IMR-90 (cell line): ENCODE data around the gene TFB2M. TPM values are rescaled to one million over a fixed set of nuclear protein-coding genes. Genes with fewer than 3 reads are reported as not detected.
A peak's percentile ranks its signal among the peaks of the same experiment; 100 is the strongest.

Experiments
- ATAC-seq: fragments of 200-7000 bp; cut with Tn5 transposase; 2 replicates; pipeline ENCODE4 v1.9.1; 2020; ENCODE audit warnings: low read depth, mild to moderate bottlenecking, moderate library complexity
- BruUV-seq: library from RNA; stranded (reverse); fragments of 400-500 nt; replicated peaks from 2 replicates; lab custom pipeline; 2021; lab: Mats Ljungman, UMichigan
- CTCF ChIA-PET: fragments of 300-600 bp; formaldehyde crosslinking; extraction: SDS; loops from one replicate; lab custom pipeline; 2021; ENCODE audit warnings: antibody characterized with exemption; lab: Yijun Ruan, JAX
- POLR2A ChIA-PET: fragments of 300-600 bp; sonication (Branson Sonifier 250); formaldehyde crosslinking; loops from one replicate; lab custom pipeline; 2022; ENCODE audit warnings: antibody characterized with exemption; ENCODE audit not compliant: unreplicated experiment; lab: Charles Lee
- DNase-seq: peaks from one replicate; pipeline ENCODE4 v3.0.0; 2013
- H2AFZ ChIP-seq: replicated peaks from 2 replicates; pipeline ENCODE3; 2013; ENCODE audit warnings: low read length, mild to moderate bottlenecking; ENCODE audit not compliant: poor library complexity
- H2AK5ac ChIP-seq: 2 replicates; pipeline ENCODE4 v1.6.1; 2013; ENCODE audit warnings: low read depth, low read length, inconsistent platforms
- H2AK9ac ChIP-seq: replicated peaks from 2 replicates; pipeline ENCODE3; 2013; ENCODE audit warnings: mild to moderate bottlenecking, low read depth, low read length, moderate library complexity; ENCODE audit not compliant: poor library complexity
- H2BK120ac ChIP-seq: 2 replicates; pipeline ENCODE4 v1.6.1; 2013; ENCODE audit warnings: low read depth, low read length, inconsistent platforms
- H2BK15ac ChIP-seq: 3 replicates; pipeline ENCODE4 v1.6.1; 2013; ENCODE audit warnings: low read depth, low read length, inconsistent platforms
- H2BK20ac ChIP-seq: 2 replicates; pipeline ENCODE4 v1.6.1; 2013; ENCODE audit warnings: low read depth, mild to moderate bottlenecking, inconsistent platforms, low read length, moderate library complexity
- H2BK5ac ChIP-seq: 2 replicates; pipeline ENCODE4 v1.6.1; 2013; ENCODE audit warnings: mild to moderate bottlenecking, low read depth, low read length, inconsistent platforms; ENCODE audit not compliant: poor library complexity, severe bottlenecking
- H3K14ac ChIP-seq: replicated peaks from 2 replicates; pipeline ENCODE4 v1.6.1; 2013; ENCODE audit warnings: low read depth, low read length, inconsistent platforms
- H3K18ac ChIP-seq: 2 replicates; pipeline ENCODE4 v1.6.1; 2013; ENCODE audit warnings: low read depth, low read length, control low read depth
- H3K23ac ChIP-seq: 2 replicates; pipeline ENCODE4 v1.6.1; 2013; ENCODE audit warnings: low read depth, low read length, inconsistent platforms
- H3K27ac ChIP-seq: 2 replicates; pipeline ENCODE4 v1.5.1; 2013; ENCODE audit warnings: mild to moderate bottlenecking, control low read depth, low read length; ENCODE audit not compliant: insufficient read depth
- H3K27me3 ChIP-seq: 2 replicates; pipeline ENCODE4 v1.6.1; 2013; ENCODE audit warnings: low read length; ENCODE audit not compliant: control insufficient read depth, insufficient read depth
- H3K36me3 ChIP-seq: 2 replicates; pipeline ENCODE4 v1.6.1; 2013; ENCODE audit warnings: low read length, mixed read lengths; ENCODE audit not compliant: control insufficient read depth, insufficient read depth
- H3K4ac ChIP-seq: 2 replicates; pipeline ENCODE4 v1.6.1; 2013; ENCODE audit warnings: low read depth, low read length, inconsistent platforms
- H3K4me1 ChIP-seq: 2 replicates; pipeline ENCODE4 v1.6.1; 2013; ENCODE audit warnings: low read length, mixed read lengths; ENCODE audit not compliant: control insufficient read depth, insufficient read depth
- H3K4me2 ChIP-seq: 2 replicates; pipeline ENCODE4 v1.6.1; 2013; ENCODE audit warnings: low read depth, mild to moderate bottlenecking, control low read depth, low read length, moderate library complexity
- H3K4me3 ChIP-seq: 2 replicates; pipeline ENCODE4 v1.5.1; 2013; ENCODE audit warnings: low read depth, mild to moderate bottlenecking, control low read depth, low read length, moderate library complexity; ENCODE audit not compliant: insufficient read depth
- H3K56ac ChIP-seq: 2 replicates; pipeline ENCODE4 v1.6.1; 2013; ENCODE audit warnings: low read length, inconsistent platforms; ENCODE audit not compliant: insufficient read depth; ENCODE audit errors: extremely low read depth
- H3K79me1 ChIP-seq, 2 experiments: 2 replicates each; pipeline ENCODE4 v1.6.1; 2013; ENCODE audit warnings: low read length in 2 of 2, inconsistent platforms in 1 of 2, low read depth in 1 of 2
- H3K9ac ChIP-seq: 2 replicates; pipeline ENCODE4 v1.6.1; 2013; ENCODE audit warnings: low read depth, low read length, control low read depth
- H3K9me1 ChIP-seq: 2 replicates; pipeline ENCODE4 v1.6.1; 2013; ENCODE audit warnings: low read length, inconsistent platforms; ENCODE audit not compliant: insufficient read depth
- H3K9me3 ChIP-seq: 2 replicates; pipeline ENCODE4 v1.6.1; 2013; ENCODE audit warnings: low read length; ENCODE audit not compliant: control insufficient read depth, insufficient read depth
- H4K20me1 ChIP-seq: 2 replicates; pipeline ENCODE4 v1.6.1; 2013; ENCODE audit warnings: low read length, inconsistent platforms; ENCODE audit not compliant: insufficient read depth
- H4K5ac ChIP-seq: 2 replicates; pipeline ENCODE4 v1.6.1; 2013; ENCODE audit warnings: mild to moderate bottlenecking, low read depth, low read length, control low read depth
- H4K8ac ChIP-seq, 2 experiments: 2 replicates each; pipeline ENCODE4 v1.6.1; 2013; ENCODE audit warnings: low read depth in 2 of 2, low read length in 2 of 2, control low read depth in 1 of 2, inconsistent platforms in 1 of 2
- H4K91ac ChIP-seq: 2 replicates; pipeline ENCODE4 v1.6.1; 2013; ENCODE audit warnings: low read depth, low read length, inconsistent platforms; ENCODE audit not compliant: insufficient read depth
- CHD1 ChIP-seq: IDR thresholded peaks from 2 replicates; pipeline ENCODE4 v1.6.1; 2012; ENCODE audit warnings: low read depth, low read length, improper control_type of control experiment
- MAFK ChIP-seq: IDR thresholded peaks from 2 replicates; pipeline ENCODE4 v1.6.1; 2012; ENCODE audit warnings: low read depth, low read length, improper control_type of control experiment
- MXI1 ChIP-seq: IDR thresholded peaks from 2 replicates; pipeline ENCODE4 v1.6.1; 2012; ENCODE audit warnings: low read depth, mild to moderate bottlenecking, low read length, moderate library complexity, borderline replicate concordance
- WGBS, 2 experiments: methylation state at CpG; one replicate each; pipeline versions ENCODE4 v1.1.5 to v1.1.7; 2013; ENCODE audit warnings: missing lambda C conversion rate in 2 of 2; ENCODE audit not compliant: insufficient read length in 1 of 2; ENCODE audit errors: extremely low coverage in 2 of 2; 5-methylcytosine and 5-hydroxymethylcytosine counted together
- dilution Hi-C: fragments of 300-500 bp; cut with HindIII; formaldehyde crosslinking; loops from one replicate; pipeline ENCODE4 v1.14.3; 2018; ENCODE audit warnings: low sequenced_read_pairs; ENCODE audit not compliant: unreplicated experiment
- in situ Hi-C: fragments of 300-500 bp; cut with MboI; formaldehyde crosslinking; loops from 3 replicates; pipeline ENCODE4 v1.14.3; 2019; ENCODE audit warnings: low sequenced_read_pairs, inconsistent platforms, mixed read lengths
- intact Hi-C: fragments of 100-400 bp; cut with micrococcal nuclease; formaldehyde crosslinking; loops from 2 replicates; pipeline ENCODE4 v1.10.0; 2022
- polyA plus RNA-seq, 3 experiments: library from polyadenylated mRNA; depleted of rRNA; stranded (reverse); fragments of >200 nt; gene quantifications; 2 replicates each; pipeline ENCODE4 v1.2.3, GENCODE V29; 2012; ENCODE audit warnings: low replicate concordance in 1 of 3
- total RNA-seq: library from RNA; depleted of rRNA; stranded (reverse); fragments of >200 nt; gene quantifications from 2 replicates; pipeline ENCODE4 v1.2.3, GENCODE V29; 2012

The TFB2M gene
- total and polyA plus RNA-seq, 2 of the 4 experiments (the other 2 are of a cell fraction), result 13.3 to 15.7 TPM

DNA sequence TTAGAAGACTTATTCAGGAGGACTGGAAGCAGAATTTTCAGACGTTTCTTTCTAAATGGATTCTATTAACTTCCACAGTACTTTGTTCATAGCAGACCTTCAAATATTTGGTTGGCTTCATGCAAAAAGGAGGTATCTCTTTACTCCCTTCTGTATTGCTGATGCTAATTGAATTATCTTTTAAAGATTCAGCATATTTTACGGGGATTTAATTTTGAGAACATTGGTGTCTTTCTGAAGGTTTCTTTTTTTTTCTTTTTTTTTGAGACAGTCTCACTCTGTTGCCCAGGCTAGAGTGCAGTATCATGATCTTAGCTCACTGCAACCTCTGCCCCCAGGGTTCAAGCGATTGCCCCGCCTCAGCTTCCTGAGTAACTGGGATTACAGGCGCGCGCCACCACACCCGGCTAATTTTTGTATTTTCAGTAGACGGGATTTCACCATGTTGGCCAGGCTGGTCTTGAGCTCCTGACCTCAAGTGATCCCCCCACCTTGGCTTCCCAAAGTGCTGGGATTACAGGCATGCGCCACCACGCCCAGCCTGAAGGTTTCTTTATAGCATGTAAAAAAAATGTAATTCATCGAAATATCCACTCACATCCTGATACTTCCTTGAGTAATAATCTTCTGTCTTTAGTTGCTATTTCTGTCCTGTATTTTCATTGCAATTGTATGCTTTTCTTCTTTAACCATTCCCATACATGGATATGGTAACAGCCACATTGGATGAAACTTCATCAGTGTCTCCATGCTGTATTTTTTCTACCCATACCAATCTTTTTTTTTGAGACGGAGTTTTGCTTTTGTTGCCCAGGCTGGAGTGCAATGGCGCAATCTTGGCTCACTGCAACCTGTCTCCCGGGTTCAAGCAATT is 14.7 kb upstream of the TFB2M start:
- DNase-seq (no peak), ATAC-seq (no peak)
- BruUV-seq, result no TSS peak
- Histone ChIP-seq H3K27me3 (no peaks in the 10 kb centered on the region), H3K4ac (no peak overlapping the region), H2AK9ac (no peak overlapping the region), H3K14ac (no peak overlapping the region), H3K4me1 (peaks cover 21% of the 10 kb centered on the region), H3K23ac (no peak overlapping the region), H3K9ac (no peak overlapping the region), H4K20me1 (no peaks in the 10 kb centered on the region; the same call in 1 of the 2 replicates), H3K18ac (no peak overlapping the region), H2AK5ac (no peak overlapping the region), H3K9me3 (no peaks in the 10 kb centered on the region), H2BK15ac (no peak overlapping the region), H4K91ac (no peak overlapping the region), H2BK120ac (no peak overlapping the region), H2BK5ac (peak overlapping the region; percentile 29), H3K27ac (no peak overlapping the region), H3K9me1 (peaks cover 9% of the 10 kb centered on the region; the same call in 1 of the 2 replicates), H3K79me1 (peaks cover 25 to 74% of the 10 kb centered on the region in 2 experiments), H3K36me3 (0 out of 2 replicates have a peak, but pooled peaks cover 4% of the 10 kb centered on the region), H2BK20ac (no peak overlapping the region), H4K5ac (no peak overlapping the region), H4K8ac (no peak overlapping the region), H3K56ac (no peak overlapping the region), H2AFZ (no peak overlapping the region), H3K4me3 (no peak overlapping the region), H3K4me2 (no peak overlapping the region)
- WGBS, 2 experiments, result 100% methylated on average over 3 of the region's 15 CpGs; no CpG with 5 or more reads in 1 of the 2 experiments
- intact Hi-C loops (no loop called here), dilution Hi-C loops (no loop called here), in situ Hi-C loops (no loop called here)
- ChIA-PET POLR2A (no interaction called here), CTCF (no interaction called here)
- TF ChIP-seq MXI1 (no peak), MAFK (no peak), CHD1 (no peak)
